GM19099 (cell line): ENCODE measurements around the gene OR9Q2.

Source experiments
- POLR2A ChIP-seq: IDR thresholded peaks from 3 replicates; pipeline ENCODE4 v1.6.1; 2011; ENCODE audit warnings: low read depth; ENCODE audit not compliant: insufficient read length; ENCODE audit errors: extremely low read depth

OR9Q2 gene

DNA sequence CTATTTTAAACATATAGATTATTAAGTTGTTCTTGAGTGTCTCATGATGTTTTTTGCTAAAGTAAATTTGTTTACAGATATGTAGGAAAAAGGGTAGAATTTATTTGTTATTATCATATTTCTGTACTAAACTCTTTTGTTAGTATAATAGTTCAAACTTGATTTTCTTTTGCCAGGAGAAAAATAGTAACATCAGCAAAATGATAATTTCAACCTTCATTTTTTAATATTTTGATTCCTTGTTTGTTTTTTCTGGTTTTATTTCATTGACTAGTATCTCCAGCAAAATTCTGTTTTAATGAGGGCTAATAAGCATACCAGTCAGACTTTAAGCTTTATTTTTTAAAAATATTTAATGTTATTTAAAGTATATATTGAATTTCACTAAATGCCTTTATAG is 27.6 kb downstream of the OR9Q2 start:
- TF ChIP-seq POLR2A, result no peak

DNA sequence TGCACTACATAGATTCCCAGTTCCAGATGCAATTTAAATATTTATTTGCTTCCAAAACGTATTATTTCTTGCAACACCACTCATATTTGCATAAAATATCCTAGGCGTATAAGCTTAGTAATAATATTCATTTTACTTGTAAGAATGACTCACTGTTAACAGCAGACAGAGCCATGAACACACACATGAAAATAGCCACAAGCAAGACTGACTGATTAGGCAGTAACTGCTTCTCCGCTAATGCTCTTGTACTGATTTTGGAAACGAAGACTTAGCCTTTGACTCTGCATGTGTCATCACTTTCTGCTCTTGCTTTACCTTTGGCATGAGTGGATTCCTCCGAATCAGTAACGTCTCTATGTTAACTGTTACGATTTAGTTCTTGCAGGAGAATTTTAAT is 33.9 kb downstream of the OR9Q2 start:
- TF ChIP-seq POLR2A, result no peak

DNA sequence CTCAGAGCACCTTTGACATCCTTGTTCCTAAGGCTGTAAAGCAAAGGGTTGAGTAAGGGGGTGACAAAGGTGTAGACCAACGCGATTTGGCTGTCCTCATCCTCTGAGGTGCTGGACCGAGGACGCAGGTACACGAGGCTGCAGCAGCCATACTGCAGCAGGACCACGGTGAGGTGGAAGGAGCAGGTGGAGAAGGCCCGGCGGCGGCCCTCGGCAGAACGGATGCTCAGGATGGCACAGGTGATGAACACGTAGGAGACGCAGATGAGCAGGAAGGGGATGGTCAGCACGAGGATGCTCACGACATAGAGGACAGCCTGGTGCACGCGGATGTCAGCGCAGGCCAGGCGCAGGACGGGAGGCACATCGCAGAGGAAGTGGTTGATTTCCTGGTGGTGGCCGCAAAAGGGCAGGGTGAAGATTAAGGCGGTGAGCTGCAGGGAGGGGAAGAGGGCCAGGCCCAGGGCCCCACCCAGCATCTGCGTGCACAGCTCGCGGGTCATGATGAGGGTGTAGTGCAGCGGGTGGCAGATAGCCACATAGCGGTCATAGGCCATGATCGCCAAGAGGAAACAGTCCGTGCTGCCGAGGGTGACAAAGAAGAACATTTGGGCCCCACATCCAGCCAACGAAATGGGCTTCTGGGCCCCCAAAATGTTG is 39.2 kb downstream of the OR9Q2 start:
- TF ChIP-seq POLR2A, result no peak
